IPS-18c (cell line): ENCODE data around the gene AMBRA1.
A peak's percentile ranks its signal among the peaks of the same experiment; 100 is the strongest.

Experiments
- H3K4me3 ChIP-seq: 2 replicates; pipeline ENCODE4 v1.7.0; 2013; ENCODE audit warnings: low read depth, mild to moderate bottlenecking, low read length, moderate library complexity; ENCODE audit not compliant: insufficient read depth
- H3K9me3 ChIP-seq: one replicate; pipeline ENCODE4 v1.6.1; 2013; ENCODE audit warnings: mild to moderate bottlenecking, low read length, moderate library complexity; ENCODE audit not compliant: control insufficient read depth, insufficient read depth

Gene AMBRA1

GRCh38 chr11:46417711-46418110 is 176.1 kb downstream of the AMBRA1 start:
- Histone ChIP-seq H3K4me3 (no peak overlapping the region), H3K9me3 (no peaks in the 10 kb centered on the region)

- no peak overlapping the region for H3K4me3 ChIP-seq
These were observed 178.9 kb downstream of the AMBRA1 start for GRCh38 chr11:46414879-46415278.

GRCh38 chr11:46414466-46414796 is 179.4 kb downstream of the AMBRA1 start:
- no peaks in the 10 kb centered on the region for H3K9me3 ChIP-seq
- no peak overlapping the region for H3K4me3 ChIP-seq

More at GRCh38 chr11:46414879-46415278, 178.9 kb downstream of the AMBRA1 start:
- H3K9me3 ChIP-seq, result no peaks in the 10 kb centered on the region

GRCh38 chr11:46413760-46414465 is 179.9 kb downstream of the AMBRA1 start:
- Histone ChIP-seq H3K4me3 (no peak overlapping the region), H3K9me3 (no peaks in the 10 kb centered on the region)

GRCh38 chr11:46410021-46410420 is 183.8 kb downstream of the AMBRA1 start:
- H3K4me3 ChIP-seq, result no peak overlapping the region
- H3K9me3 ChIP-seq, result no peaks in the 10 kb centered on the region

- no peaks in the 10 kb centered on the region for H3K9me3 ChIP-seq
- H3K4me3 ChIP-seq, result no peak overlapping the region
These were observed 185.3 kb downstream of the AMBRA1 start for GRCh38 chr11:46408407-46408986.

- Histone ChIP-seq H3K9me3 (no peaks in the 10 kb centered on the region), H3K4me3 (no peak overlapping the region)
These were observed 186.2 kb downstream of the AMBRA1 start for GRCh38 chr11:46407635-46408034.

GRCh38 chr11:46404476-46405017 is 189.3 kb downstream of the AMBRA1 start:
- Histone ChIP-seq H3K4me3 (no peak overlapping the region), H3K9me3 (no peaks in the 10 kb centered on the region)

GRCh38 chr11:46402957-46403902 is 190.6 kb downstream of the AMBRA1 start:
- H3K9me3 ChIP-seq, result no peaks in the 10 kb centered on the region
- no peak overlapping the region for H3K4me3 ChIP-seq

GRCh38 chr11:46397526-46397925 is 196.3 kb downstream of the AMBRA1 start:
- Histone ChIP-seq H3K9me3 (no peaks in the 10 kb centered on the region), H3K4me3 (no peak overlapping the region)

- H3K9me3 ChIP-seq, result no peaks in the 10 kb centered on the region
- H3K4me3 ChIP-seq, result no peak overlapping the region
These were observed 200.1 kb downstream of the AMBRA1 start for GRCh38 chr11:46393759-46394158.

- no peaks in the 10 kb centered on the region for H3K9me3 ChIP-seq
- peak overlapping the region; percentile 77 for H3K4me3 ChIP-seq
These were observed 200.6 kb downstream of the AMBRA1 start for GRCh38 chr11:46393231-46393616.

- Histone ChIP-seq H3K9me3 (no peaks in the 10 kb centered on the region), H3K4me3 (peak overlapping the region; percentile 77)
These were observed 201.2 kb downstream of the AMBRA1 start for GRCh38 chr11:46392421-46393230.

GRCh38 chr11:46391578-46392420 is 202.0 kb downstream of the AMBRA1 start, which contains the start of gene CHRM4:
TSS of gene CHRM4 (minus strand) at chr11:46391776. CDS start at chr11:46386557, 5,219 bp downstream.
- peak within 1 kb of the TSS; percentile 77 for H3K4me3 ChIP-seq
- H3K9me3 ChIP-seq, result no peaks in the 10 kb centered on the region

- no peaks in the 10 kb centered on the region for H3K9me3 ChIP-seq
- H3K4me3 ChIP-seq, result peak overlapping the region; percentile 49
These were observed 202.6 kb downstream of the AMBRA1 start for GRCh38 chr11:46391186-46391577.
